Measurements from ENCODE around the gene ZNF419. TPM values are rescaled to one million over a fixed set of nuclear protein-coding genes. Genes with fewer than 3 reads are reported as not detected.

ZNF419 gene
- total and polyA plus RNA-seq, 9 of the 15 experiments (the other 6 are each of a cell fraction or from before 2014, with no cell fraction given): 0.07 to 5.4 (median 1.5) TPM

GRCh38 chr19:57477191-57478008 is 10.2 kb upstream of the ZNF419 start, which contains the start of gene ZNF772 (continued):
- no peak for TF ChIP-seq PBX2 (CRISPR knock-in tag; IDR thresholded peaks at IDR 0.05; ENCODE audit: low read depth)
- no peak for TF ChIP-seq PBX2 (tag; conservative IDR thresholded peaks at IDR 0.05; ENCODE audit: low read depth)
- TF ChIP-seq, protein P1, sequence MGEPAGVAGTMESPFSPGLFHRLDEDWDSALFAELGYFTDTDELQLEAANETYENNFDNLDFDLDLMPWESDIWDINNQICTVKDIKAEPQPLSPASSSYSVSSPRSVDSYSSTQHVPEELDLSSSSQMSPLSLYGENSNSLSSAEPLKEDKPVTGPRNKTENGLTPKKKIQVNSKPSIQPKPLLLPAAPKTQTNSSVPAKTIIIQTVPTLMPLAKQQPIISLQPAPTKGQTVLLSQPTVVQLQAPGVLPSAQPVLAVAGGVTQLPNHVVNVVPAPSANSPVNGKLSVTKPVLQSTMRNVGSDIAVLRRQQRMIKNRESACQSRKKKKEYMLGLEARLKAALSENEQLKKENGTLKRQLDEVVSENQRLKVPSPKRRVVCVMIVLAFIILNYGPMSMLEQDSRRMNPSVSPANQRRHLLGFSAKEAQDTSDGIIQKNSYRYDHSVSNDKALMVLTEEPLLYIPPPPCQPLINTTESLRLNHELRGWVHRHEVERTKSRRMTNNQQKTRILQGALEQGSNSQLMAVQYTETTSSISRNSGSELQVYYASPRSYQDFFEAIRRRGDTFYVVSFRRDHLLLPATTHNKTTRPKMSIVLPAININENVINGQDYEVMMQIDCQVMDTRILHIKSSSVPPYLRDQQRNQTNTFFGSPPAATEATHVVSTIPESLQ (CRISPR knock-in tag; IDR thresholded peaks at IDR 0.05): no peak
- TF ChIP-seq TAF7 (tag; IDR thresholded peaks at IDR 0.05): no peak
- TF ChIP-seq THRB (CRISPR knock-in tag; conservative IDR thresholded peaks at IDR 0.05): no peak
- TF ChIP-seq PPARD (CRISPR knock-in tag; IDR thresholded peaks at IDR 0.05): no peak
- TF ChIP-seq MXD1 (CRISPR knock-in tag; IDR thresholded peaks at IDR 0.05; ENCODE audit: borderline replicate concordance, poor library complexity, severe bottlenecking): no peak
- no peak for TF ChIP-seq PHB2 (IDR thresholded peaks at IDR 0.05; ENCODE audit: low read depth)
- TF ChIP-seq TRIM25 (IDR thresholded peaks at IDR 0.05; ENCODE audit: borderline replicate concordance): no peak
- TF ChIP-seq THAP7 (CRISPR knock-in tag; IDR thresholded peaks at IDR 0.05): no peak
- TF ChIP-seq ZNF217 (CRISPR knock-in tag; IDR thresholded peaks at IDR 0.05): no peak
- no peak for TF ChIP-seq ZNF507 (tag; conservative IDR thresholded peaks at IDR 0.05)
- TF ChIP-seq ZNF639 (CRISPR knock-in tag; conservative IDR thresholded peaks at IDR 0.05 in 1 of 2, IDR thresholded peaks at IDR 0.05 in 1 of 2): no peak
- TF ChIP-seq, protein P2, sequence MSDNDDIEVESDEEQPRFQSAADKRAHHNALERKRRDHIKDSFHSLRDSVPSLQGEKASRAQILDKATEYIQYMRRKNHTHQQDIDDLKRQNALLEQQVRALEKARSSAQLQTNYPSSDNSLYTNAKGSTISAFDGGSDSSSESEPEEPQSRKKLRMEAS (CRISPR knock-in tag; IDR thresholded peaks at IDR 0.05): no peak
- no peak for TF ChIP-seq WHSC1 (IDR thresholded peaks at IDR 0.05; ENCODE audit: low read length)

All from K562 (cell line).